Fibroblast of skin of back (primary cell): Measurements from ENCODE around the gene ABHD14A.
"Not testable (repeated sequence)": the region's sequence is repeated elsewhere in the genome, so short reads cannot be mapped to it uniquely, and the experiment has no call there.

Experiments used
- DNase-seq: peaks from one replicate; pipeline ENCODE4 v3.0.0-alpha.2; 2013

The ABHD14A gene

DNA sequence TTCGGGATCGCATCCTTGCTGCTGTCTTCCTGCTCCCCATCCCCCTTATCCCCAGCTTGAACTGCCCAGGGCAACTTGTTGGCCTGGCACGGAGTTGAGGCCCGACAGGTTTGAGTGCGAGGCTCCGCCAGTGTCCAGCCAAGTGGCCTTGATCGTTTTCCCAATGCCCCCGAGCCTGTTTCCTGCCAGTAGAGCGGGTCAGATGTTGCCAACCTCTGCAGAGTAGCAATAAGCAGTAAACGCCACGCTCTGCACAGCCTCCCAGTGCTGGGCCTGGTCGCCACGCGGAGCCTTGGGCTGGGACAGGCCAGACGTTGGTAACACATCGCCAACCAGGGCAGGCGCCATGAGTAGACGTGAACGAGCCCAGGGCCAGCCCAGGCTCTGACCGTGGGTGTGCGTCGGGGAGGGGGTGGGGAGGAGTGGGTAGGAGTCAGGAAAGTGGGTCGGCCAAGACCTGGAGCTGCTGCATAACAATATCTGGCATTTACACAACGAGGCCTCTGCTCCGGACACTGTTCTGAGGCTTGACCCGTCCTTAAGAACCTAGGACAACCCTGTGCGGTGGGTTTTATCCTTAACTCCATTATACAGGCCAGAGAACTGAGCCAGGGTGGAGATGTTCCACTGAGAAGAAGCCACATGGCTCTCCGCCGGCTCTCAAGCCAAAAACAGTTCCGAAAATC is 444 bp upstream of the ABHD14A start:
- no peak for DNase-seq

DNA sequence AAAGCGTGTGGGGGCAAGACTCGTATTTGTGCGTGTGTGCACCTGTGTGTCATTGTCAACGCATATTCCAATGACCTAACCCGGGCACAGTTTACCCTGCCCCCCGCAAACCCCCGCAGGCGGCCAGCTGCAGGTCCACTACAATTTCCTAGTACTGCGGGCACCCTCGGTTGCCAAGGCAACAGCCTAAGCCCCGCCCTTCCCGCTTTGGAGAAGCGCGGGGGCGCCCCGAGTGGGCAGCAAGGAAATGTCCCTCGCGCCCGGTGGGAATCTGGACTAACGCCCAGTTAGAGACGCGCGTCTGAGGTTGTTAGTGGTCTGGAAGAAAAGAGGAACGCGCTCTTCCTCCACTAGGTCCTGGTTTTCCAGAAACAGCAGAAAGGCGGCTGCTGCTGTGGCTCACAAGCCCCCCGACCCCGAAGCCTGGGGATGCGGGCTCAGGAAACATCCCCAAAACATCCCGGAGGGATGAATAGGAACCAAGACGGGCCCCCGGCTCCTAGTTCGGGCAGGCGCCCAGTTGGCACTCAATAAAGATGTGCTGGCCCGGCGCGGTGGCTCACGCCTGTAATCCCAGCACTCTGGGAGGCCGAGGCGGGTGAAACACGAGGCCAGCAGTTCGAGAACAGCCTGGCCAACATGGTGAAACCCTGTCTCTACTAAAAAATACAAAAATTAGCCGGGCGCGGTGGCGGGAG is 1.1 kb downstream of the ABHD14A start:
- DNase-seq: peak; percentile 54

DNA sequence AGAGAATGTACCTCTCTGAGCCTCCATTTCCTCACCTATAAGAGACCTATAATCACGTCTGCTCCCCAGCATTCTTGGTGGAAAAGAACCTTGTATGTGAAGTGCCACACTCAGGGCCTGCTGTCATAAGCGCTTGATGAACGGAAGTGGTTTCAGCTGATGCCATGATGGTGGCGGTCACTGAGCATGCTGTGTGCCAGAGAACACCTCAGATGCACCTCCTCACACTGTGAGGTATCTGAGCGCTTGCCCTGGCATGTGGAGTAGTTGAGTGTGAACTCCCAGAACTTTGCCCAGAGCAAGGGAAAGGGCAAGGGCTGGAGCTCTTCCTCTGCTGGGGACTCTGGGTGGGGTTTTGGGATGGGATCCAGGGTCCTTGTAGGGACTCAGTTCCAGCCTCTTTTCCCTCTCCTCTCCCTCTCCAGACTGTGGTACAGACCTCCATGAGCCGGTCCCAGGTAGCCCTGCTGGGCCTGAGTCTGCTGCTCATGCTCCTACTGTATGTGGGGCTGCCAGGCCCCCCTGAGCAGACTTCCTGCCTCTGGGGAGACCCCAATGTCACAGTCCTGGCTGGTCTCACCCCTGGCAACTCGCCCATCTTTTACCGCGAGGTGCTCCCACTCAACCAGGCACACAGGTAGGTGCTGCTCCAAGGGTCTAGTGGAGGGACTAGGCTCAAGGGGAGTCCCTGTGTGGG is 2.7 kb downstream of the ABHD14A start:
- no peak for DNase-seq

DNA sequence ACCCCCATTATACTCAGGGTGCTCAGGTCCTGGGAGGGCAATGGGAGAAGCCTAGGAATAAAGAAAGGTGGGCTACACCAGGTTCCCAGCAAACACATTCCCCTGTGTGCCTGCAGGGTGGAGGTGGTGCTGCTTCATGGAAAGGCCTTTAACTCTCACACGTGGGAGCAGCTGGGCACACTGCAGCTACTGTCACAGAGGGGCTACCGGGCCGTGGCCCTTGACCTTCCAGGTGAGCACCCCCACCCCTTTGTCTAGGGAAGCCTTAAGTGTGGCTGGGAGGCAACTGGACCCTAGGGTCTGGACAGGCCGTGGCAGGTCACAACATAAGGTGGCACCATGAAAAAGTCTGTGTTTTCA is 3.3 kb downstream of the ABHD14A start:
- no peak for DNase-seq

DNA sequence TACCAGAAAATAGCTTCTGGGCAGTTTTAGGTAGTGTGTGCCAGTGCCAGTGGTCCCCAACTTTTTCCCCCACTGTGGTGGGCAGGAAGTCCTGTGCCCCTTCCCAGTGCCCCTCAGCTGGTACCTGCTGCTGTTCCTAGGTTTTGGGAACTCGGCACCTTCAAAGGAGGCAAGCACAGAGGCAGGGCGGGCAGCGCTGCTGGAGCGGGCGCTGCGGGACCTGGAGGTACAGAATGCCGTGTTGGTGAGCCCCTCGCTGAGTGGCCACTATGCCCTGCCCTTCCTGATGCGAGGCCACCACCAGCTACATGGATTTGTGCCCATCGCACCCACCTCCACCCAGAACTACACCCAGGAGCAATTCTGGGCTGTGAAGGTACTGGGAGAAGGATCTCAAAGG is 5.4 kb downstream of the ABHD14A start:
- no peak for DNase-seq

DNA sequence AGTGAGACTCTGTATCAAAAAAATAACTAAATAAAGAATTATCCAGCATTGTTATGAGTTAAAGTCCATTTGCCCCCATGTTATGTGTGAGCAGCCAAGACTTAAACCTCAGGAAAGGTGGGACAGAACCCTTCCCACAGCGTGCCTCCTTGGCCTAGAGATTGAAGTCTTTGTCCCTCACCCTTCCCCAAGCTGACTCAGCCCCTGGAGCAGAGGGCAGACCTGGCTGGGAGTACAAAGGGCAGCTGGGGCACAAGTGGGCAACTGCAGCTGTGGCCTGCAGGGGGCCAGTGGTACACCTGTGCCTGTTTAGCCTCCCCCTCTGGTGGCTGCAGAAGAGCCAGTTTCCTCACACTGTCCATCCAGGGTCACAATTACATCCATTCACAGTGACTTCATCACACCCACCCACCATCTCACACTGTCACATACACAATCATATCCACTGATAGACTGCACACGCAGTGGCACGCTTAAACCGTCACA is 7.5 kb downstream of the ABHD14A start:
- DNase-seq: no peak

DNA sequence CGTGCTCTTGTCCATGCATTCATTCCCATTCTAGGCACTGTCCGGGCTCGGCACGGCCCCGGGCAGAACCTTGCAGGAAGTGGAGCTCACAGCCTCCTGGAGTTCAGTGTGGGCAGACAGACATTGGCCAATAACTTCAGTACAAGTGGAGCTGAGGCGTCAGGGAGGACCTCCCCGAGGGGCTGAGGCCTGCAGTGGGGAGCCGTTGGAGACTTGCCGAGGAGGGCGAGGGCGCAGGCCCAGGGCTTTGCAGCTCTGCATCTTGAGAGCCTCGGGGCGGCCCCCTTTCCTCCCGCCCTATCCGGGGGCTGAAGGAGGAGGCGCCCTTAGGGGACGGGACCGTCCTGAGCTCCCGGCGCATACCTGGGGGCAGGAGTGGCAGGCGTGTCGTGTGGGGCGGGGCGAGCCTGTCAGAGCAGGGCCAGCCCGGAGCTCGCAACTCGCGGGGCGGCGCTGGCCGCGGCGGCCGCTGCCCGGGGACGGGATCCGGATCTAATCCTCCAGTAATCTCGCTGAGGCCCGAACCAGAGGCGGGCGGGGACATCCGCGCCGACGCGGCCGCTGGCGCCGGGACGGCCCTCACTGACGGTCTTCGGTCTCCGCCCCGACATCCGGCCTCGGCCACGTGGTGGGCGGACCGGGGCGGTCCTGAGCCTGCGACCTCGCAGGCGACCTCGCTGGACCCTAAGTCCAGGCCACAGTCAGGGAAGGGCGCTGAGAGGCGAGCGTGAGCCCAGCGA is 8.1 kb downstream of the ABHD14A start, which contains the start of gene ACY1:
Gene ACY1, plus strand, starts transcription at position 698 of the 740 bp plus-strand sequence. CDS start 530 bp downstream, outside the sequence.
- peak; percentile 85 for DNase-seq

DNA sequence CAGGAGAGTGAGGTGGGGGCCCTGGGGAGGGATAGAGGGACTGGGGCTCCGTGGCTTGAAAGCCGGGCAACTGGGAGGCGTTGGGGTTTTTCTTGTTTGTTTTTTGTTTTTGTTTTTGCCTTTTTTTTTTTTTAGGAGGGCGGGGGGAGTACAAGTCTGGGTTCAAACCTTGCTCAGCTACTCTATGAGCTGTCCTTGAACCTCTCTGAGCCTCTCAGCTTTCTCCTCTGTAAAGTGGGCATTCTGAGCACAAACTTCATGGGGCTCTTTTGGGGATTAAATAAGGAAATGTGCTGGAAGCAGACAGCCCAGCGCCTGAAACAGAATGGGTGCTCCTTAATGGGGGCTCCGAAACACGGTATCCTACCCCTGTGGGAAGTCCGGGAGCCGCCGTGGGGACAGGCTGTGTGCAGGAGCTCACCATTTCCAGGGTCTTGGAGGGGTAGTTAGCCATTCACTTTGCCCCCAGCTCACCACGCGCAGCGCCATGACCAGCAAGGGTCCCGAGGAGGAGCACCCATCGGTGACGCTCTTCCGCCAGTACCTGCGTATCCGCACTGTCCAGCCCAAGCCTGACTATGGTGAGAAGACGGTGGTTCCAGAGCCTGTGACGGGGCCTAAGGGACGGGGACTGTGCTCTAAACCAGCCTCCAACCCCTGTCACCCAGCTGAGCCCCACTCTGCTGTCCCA is 8.9 kb downstream of the ABHD14A start:
- no peak for DNase-seq

DNA sequence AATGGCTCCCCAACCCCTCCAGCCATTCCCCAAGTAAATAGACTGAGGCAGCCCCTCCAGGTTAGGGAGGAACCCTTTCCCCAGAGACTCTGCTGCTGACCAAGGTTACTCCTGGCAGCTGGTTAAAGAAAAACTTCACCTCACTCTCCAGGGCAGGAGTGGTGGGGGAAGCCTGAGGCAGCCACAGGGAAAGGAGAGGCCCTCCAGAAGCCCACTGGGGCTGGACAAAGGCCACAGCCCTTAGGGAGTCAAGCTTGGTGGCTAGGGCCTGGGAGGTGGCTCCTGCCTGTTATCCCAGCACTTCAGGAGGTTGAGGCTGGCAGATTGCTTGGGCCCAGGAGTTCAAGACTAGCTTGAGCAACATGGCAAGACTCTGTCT is 9.4 kb downstream of the ABHD14A start:
- no peak for DNase-seq

DNA sequence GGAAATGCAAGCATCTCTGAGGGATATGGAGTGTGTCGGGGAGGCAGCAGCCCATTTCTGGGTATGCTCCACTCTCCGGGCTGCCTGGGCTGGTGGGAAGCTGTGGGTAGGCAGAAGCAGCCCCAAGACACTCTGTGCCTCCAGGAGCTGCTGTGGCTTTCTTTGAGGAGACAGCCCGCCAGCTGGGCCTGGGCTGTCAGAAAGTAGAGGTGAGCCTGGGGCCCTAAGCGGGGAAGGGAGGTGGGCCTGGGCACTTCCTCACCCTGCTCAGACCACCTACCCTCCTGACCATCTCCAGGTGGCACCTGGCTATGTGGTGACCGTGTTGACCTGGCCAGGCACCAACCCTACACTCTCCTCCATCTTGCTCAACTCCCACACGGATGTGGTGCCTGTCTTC is 10.2 kb downstream of the ABHD14A start:
- DNase-seq: no peak

DNA sequence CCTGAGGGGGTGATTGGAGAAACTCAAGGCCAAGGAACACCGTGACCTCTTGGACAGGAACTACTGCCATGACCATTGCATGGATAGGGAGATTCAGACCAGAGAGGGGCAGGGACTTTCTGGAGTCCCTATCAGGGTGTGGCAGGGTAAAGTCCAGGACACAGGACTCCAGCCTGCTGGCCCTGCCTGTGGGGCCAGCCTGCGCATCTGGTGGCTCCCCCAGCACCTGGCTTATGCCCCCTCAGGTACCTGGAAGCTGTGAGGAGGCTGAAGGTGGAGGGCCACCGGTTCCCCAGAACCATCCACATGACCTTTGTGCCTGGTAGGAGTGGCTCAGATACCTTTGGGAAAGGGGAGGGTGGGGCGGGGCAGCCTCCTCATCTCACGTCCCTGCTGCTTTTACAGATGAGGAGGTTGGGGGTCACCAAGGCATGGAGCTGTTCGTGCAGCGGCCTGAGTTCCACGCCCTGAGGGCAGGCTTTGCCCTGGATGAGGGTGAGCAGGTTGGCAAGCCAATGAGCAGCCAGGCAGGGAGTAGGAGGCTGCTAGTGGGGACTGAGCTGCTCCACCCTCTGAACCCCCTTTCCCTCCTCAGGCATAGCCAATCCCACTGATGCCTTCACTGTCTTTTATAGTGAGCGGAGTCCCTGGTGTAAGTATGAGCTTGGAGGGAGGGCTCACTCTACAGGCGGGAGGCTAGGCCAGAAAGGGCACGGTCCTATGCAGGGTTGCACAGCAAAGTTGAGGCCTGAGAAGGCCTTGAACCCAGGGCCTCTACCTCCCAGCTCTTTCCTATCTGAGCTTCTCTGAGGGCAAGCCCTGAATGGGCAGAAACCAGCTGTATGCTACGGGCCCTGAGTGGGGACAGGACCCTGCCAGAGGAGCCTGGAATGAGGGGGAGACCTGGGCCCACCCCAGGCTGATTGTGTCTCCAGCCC is 11.4 kb downstream of the ABHD14A start:
- DNase-seq: no peak

DNA sequence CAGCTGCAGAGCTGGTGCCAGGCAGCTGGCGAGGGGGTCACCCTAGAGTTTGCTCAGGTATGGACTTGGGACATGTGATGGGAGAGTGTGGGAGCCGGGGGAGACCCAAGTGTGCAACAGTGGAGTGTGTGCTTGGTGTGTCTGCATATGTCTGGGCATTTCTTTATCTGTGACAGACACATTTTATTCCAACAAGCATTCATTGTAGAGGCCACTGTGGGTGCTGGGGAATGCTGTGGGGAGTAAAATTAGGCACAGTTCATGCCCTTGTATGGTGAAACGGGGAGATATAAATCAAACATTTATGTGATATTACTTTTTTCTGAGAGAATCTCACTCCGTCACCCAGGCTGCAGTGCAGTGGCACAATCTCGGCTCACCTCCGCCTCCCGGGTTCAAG is 12.7 kb downstream of the ABHD14A start:
- no peak for DNase-seq

DNA sequence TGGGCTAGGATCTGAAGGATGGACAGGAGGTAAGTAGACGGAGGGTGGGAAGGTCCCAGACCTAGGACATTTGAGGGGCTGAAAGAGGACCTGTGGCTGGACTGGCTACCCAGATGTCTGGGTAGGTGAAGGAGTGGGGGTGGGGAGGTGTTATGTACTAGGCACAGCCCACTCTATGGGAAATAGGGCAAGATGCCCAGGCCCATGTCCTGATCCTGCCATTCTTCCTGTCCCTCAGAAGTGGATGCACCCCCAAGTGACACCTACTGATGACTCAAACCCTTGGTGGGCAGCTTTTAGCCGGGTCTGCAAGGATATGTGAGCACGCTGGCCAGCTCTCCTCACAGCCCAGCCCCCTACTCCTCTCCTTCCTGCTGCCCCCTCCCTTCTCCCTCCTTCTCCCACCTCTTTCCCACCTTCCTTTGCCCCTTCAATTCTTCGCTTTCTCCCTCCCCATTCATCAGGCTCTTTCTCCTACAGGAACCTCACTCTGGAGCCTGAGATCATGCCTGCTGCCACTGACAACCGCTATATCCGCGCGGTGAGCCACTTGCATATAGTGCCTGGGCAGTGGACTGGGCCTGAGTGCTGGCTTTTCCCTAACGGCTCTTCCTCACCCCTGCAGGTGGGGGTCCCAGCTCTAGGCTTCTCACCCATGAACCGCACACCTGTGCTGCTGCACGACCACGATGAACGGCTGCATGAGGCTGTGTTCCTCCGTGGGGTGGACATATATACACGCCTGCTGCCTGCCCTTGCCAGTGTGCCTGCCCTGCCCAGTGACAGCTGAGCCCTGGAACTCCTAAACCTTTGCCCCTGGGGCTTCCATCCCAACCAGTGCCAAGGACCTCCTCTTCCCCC is 13.7 kb downstream of the ABHD14A start:
- no peak for DNase-seq

DNA sequence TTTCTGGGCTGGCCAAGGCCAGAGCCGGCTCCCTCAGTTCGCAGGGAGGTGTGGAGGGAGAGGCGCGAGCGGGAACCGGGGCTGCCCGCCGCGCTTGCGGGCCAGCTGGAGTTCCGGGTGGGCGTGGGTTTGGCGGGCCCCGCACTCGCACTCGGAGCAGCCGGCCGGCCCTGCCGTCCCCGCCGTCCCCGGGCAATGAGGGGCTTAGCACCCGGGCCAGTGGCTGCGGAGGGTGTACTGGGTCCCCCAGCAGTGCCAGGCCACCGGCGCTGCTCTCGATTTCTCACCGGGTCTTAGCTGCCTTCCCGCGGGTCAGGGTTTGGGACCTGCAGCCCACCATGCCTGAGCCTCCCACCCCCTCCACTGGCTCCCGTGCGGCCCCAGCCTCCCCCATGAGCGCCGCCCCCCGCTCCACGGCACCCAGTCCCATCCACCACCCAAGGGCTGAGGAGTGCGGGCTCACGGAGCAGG is 15.7 kb downstream of the ABHD14A start:
- not testable (repeated sequence) for DNase-seq

DNA sequence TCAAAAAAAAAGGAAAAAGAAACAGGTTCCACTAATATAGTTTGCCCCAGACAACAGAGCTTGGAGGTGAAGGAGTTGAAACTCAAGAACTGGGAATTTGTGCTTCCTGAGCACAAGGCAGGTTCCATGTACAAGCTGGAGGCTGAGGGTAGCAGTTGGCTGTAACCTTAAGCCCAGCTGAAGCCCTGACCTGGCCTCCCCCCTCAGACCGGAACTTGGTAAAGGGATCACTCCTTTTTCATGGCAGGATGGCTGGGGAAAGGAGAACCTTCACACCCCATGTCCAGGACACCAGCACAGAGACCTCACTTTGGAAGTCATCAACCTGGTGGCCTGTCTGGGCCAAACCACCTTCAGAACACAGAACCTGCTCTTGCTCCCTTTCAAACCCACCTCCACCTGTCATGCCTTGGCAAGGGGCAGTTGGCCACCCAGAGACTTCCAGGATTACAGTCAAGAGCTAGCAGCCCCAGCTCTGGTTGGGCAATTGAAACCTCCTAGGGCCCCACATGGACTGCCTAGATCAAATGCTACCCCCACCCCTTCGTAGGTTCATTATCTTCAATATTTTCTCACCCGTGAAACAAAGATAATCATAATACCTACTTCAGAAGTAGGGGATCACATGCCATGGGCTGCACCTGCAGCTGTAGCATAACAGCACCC is 17.3 kb downstream of the ABHD14A start:
- no peak for DNase-seq

DNA sequence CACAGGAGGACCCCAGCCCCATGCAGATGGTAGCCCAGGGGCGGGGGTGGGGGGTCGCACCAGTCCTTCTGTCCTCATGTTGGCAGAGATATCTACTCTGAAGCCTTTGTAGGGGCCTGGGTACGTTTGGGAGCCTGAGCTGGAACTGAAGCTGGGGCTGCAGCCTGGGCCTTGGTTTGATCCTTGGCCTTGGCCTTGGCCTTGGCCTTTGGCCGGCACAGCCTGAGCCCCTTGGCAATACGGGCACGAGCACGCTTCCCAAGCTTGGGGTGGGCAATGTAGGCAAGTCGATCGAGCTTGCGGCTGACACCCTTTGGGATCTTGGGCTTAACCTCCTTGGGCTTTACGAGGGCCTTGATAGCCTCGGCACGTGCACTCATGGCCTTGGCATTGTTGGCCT is 18.8 kb downstream of the ABHD14A start:
- DNase-seq: not testable (repeated sequence)

DNA sequence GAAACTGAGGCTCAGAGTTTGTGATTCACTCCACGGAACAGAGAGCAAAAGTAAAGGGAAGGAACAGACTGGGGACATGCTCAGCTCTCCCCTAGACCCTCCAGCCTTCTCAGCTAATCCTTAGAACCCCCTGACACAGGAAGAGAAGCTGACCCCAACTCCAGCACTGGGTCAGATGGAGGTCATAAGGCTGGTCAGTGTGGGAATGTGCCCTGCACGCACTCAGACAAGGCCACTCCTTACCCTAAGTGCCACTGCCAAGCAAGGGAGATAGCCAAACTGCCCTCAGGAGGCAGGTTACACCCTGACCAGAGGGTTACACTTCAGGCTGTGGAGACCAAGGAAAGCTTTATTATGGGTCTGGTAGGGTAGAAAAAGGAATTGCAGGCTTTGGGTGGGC is 19.7 kb downstream of the ABHD14A start:
- no peak for DNase-seq

DNA sequence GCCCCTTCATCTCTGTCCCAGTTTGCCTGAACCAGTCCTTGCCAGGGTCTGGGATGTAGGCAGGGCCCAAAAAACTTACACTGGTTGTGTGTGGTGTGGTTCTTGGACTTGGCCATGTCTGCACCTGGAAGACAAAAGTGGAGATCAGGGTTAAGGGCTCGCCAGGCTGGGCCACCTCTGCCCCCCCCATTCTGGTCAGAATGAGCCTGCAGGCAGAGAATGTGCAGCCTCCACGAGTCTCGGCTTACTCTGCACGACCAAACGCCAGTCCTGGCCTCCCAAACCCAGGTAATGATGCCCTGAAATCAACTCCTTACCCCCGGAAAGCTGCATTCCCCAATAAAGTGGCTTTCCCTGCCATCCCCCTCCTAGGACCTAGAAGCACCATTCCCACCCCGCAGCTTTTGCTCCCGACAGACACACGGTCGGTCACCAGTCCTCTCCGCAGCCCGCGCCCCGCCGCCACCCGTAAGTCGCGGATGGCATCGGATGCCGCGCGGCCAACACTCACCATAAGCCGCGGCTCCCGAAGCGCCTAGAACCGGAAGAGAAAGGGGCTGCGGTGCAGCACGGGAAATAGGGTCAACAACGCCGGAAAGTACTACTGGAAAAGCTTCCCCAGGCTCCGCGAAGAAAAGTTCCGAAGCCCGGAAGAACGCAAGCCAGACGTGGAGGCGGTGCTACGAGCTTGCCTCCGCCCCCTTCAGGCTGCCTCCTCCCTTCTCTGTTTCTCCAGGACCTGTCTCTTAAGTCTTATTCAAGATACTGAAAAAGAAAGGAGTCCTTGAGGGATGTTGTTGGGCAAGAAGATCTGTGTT is 20.7 kb downstream of the ABHD14A start, which contains the start of gene RPL29:
Gene RPL29, minus strand, starts transcription at position 550 of the 818 bp plus-strand sequence. Its CDS starts 434 bp downstream, at position 116.
- peak; percentile 95 for DNase-seq
